Activated CD4-positive, alpha-beta T cell treated with anti-CD3 and anti-CD28 coated beads, Interleukin-2, amount 50 U/mL, for 4 hours (primary cell): ENCODE results near the gene CKLF.
A peak's percentile ranks its signal among the peaks of the same experiment; 100 is the strongest.
"Not testable (repeated sequence)": the region's sequence is repeated elsewhere in the genome, so short reads cannot be mapped to it uniquely, and the experiment has no call there.

Experiments used
- DNase-seq, 2 experiments: peaks; one replicate each; pipeline ENCODE4 v3.0.0-alpha.2; 2020

Gene CKLF

GRCh38 chr16:66552286-66553177, at the start of gene CKLF:
TSS of gene CKLF (plus strand) at chr16:66552576. CDS start at chr16:66552716, 140 bp downstream.
- peak; percentile 82 to 85 for DNase-seq

DNA sequence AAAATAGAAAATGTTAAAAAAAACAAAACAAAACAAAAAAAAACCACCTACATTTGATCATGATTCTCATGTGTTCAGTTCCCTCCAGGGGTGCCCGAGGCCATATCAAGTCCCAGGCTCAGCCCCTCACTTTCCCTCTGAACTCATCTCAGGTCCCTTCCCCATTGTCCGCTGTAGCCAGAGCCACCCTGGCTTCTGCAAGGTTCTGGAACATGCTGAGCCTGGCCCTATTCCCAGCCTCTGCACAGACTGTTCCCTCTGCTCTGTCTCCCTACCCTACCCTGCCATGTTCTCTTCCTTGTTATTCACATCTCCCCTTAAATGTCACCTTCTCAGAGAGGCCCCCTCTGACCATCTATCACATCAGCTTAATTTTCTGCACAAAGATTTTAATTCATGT, 49.3 kb upstream of the CKLF start:
- DNase-seq = no peak

DNA sequence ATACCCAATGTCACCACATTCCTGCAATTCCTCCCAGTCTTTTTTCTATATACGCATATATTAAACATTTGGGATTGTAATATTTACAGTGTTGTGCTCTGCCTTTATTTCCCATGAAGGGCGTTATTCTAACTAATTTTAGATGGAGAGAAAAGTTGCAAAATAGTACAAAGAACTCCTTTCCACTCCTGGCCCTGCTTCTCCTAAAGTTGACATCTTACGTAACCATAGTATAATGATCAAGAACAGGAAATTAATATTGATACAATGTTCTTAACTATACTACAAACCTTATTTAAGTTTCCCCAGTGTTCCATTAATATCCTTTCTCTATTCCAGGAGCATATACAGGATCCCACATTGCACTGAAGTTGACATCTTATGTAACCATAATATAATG, 48.8 kb upstream of the CKLF start:
- DNase-seq = no peak

- no peak for DNase-seq
Observed at GRCh38 chr16:66507731-66508239, 44.6 kb upstream of the CKLF start.

- DNase-seq = no peak
Observed at GRCh38 chr16:66508248-66508913, 44.0 kb upstream of the CKLF start.

DNA sequence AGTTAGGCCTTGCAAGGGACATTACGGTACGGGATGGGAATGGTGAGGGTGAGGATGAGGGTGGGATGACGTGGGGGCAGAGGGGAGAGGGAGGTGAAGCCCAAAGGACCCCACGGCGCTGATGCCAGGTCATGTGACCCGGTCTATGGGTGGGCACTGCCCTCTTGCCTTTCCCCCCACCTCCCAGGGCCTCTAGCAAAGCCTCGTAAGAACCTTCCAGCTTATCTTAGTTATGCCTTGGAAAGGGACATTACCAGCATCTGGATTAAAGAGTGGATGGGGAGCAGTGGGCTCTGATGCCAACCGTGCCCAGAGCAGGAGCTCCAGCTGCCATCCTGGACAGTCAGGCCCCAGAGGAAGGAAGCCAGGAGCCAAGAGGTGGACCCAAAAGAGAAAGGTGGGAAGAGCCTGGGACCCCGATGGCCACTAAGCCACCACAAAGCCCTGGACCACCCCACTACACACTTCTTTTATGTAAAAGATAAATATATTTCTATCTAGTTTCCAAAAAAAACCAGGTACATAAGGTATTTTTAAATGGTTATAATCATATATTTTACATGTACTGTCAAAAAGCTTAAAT, 43.4 kb upstream of the CKLF start:
- no peak for DNase-seq

GRCh38 chr16:66509576-66509975, 42.8 kb upstream of the CKLF start:
- no peak for DNase-seq

DNA sequence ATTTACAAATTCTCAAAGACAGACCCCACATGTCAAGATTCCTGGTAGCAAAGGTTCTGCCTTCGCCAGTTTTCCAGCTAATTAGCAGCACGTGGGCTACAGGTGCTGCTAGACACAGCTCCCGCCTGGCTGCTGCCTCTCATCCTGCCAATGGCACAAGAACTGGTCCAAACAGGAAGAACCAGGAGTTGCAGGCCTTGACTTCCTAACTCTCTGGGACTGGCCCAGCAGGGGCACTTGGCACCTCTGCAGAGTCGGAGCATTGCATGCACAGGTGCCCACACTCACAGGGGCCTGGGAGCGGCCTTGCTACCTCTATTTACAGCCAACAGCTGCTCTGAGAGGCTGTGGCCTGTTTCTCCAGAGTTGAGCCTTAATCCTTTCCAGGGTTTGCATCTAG, 42.1 kb upstream of the CKLF start:
- DNase-seq = no peak

- DNase-seq = no peak
Observed at GRCh38 chr16:66510711-66511601, 41.4 kb upstream of the CKLF start.

- no peak for DNase-seq
Observed at GRCh38 chr16:66511602-66512271, 40.6 kb upstream of the CKLF start.

DNA sequence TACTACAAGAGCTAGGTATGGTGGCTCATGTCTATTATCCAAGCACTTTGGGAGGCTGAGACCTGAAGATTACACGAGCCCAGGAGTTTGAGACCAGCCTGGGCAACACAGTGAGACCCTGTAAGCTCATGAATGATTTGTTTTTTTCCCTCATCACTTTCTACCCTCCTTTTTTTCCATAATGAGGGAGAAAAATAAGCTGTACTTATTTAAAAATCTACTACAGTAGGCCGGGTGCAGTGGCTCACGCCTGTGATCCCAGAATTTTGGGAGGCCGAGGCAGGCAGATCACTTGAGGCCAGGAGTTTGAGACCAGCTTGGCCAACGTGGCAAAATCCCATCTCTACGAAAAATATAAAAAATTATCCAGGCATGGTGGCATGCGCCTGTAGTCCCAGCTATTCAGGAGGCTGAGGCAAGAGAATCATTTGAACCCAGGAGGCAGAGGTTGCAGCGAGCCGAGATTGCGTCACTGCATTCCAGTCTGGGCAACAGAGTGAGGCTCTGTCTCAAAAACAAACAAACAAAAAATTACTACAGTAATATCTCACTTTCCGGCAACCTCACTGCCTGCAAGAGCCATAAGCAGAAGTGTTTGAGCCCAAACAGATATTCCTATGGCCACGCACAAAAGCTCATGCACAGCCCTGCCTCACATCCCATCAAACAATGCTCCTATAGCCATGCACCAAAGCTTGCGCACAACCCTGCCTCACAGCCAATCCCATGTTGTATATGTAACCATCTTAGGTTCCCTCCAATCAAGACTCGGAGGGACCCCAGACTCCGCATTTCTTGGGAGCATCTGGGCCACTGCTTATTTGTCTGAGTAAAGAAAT, 39.9 kb upstream of the CKLF start:
- DNase-seq = no peak

GRCh38 chr16:66513111-66513723, 39.2 kb upstream of the CKLF start:
- no peak for DNase-seq

DNA sequence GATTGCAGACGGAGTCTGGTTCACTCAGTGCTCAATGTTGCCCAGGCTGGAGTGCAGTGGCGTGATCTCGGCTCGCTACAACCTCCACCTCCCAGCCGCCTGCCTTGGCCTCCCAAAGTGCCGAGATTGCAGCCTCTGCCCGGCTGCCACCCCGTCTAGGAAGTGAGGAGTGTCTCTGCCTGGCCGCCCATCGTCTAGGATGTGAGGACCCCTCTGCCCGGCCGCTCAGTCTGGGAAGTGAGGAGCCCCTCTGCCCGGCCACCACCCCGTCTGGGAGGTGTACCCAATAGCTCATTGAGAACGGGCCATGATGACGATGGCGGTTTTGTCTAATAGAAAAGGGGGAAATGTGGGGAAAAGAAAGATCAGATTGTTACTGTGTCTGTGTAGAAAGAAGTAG, 38.0 kb upstream of the CKLF start:
- DNase-seq = not testable (repeated sequence)

DNA sequence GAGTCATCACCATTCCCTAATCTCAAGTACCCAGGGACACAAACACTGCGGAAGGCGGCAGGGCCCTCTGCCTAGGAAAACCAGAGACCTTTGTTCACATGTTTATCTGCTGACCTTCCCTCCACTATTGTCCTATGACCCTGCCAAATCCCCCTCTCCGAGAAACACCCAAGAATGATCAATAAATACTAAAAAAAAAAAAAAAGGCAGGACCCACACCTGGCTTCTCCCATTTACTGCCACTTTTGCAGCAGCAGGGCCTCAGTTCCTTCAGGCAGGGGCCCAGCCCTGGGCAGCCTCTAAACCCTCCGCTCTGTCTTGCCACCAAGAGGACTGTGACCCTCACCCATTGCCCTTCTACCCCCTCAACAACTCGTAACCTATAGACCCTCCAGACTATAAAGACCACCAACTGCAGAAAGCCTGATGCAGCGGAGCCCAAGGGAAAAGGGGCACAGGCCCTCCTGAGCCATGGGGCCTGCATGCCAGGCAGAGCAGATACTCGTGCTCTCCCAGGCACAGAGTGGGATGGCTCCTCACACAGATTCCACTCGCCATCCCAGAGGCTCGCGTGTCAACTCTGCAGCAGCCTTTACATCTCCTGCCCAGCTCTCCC, 37.3 kb upstream of the CKLF start:
- DNase-seq = not testable (repeated sequence)

GRCh38 chr16:66515596-66516508, 36.5 kb upstream of the CKLF start:
- DNase-seq = no peak

- DNase-seq = no peak
Observed at GRCh38 chr16:66516509-66516807, 35.9 kb upstream of the CKLF start.

DNA sequence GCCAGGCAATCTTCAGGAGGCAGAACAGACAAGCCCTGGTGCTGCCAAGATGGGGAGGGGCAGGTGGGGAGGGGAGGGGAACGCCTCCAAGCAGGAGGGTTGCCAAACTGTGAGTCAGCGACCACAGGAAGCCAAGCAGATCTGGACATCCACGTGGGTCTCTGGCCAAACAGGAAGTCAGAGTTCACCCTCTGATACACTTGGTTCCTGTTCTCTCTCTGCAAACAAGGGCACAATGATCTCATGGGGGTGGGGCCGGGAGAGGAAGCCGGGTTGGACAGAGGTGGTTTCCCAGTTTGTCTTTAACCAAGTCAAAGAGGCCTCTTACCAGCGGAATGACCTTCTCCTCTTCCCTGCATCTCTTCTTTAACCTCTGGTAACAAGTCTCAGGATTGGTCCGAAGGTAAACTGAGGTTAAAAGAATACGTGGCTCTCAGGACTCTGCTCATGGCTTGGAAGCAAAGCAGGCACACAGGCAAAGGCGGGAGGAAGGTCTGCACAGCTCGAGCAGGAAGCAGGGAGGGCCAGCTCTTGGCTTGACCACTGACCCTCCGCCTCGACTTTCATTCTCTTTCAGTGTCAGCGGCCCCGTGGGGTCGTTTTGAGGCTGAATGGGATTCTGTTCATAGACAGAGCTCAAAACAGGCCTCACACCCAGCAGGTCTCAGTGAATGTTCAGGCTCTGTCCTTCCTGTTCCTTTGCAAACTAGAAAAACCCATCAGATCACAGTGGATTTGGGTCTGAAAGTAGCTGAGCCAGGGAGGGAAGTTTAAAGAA, 35.4 kb upstream of the CKLF start:
- peak; percentile 63 to 64 for DNase-seq

- no peak for DNase-seq
Observed at GRCh38 chr16:66517586-66518263, 34.7 kb upstream of the CKLF start.
